ENCODE measurements around the gene NFIB. TPM values are rescaled to one million over a fixed set of nuclear protein-coding genes. Genes with fewer than 3 reads are reported as not detected.
A peak's percentile ranks its signal among the peaks of the same experiment; 100 is the strongest.

Gene NFIB
- total RNA-seq, 4 donors from 2014 or later = 61.0 to 68.3 (median 65.4) TPM

DNA sequence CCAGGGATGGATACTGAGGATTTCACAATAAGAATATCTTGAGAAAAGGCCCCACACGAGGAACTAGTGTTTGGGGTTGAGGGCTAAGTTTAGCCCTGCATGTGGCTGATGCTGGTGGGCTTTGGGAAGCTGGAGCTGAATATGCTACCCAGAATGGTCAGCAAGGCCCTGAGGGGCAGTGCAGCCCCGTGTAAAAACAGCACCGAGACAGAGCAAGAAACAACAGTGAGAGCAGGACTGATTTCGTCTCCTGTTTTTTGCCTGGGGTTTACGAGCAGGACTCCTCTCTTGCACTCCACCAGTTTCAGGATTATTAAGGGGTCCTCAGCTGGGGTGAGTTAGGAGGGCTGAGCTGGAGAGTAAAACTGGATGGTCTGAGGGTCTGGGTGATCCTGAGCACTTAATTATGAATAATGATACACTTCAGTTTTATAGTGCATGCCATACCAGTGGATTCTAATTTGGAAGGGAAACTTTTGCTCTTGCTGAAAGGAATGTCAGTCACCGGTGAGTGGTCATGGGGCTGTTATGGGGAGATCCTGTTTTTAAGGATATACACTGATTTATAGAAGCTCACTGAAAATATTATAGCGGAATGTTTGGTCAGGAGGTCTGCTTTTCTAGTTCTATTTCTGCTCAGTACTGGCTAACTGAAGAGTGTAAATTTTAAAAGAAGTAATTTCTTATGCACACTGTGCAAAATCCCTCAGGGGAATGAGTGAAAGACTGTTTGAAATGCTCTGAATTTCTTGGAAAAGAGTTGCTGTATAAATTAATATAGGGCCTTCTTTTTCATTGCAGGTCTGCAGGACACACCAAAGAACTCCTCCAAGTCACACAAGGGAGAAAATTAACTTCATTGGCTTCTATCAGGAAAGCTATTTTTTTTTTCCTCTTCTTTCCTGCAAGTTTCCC, 42.7 kb upstream of the NFIB start:
- no peak for ATAC-seq
- Histone ChIP-seq H3K36me3 (no peaks in the 10 kb centered on the region), H3K27me3 (no peaks in the 10 kb centered on the region), H3K4me1 (peaks cover 0 to 33% (median 0%) of the 10 kb centered on the region in 3 donors), H3K9me3 (no peaks in the 10 kb centered on the region), H3K27ac (peak overlapping the region in 1 of 4 donors; percentile 37), H3K4me3 (no peak overlapping the region)
- TF ChIP-seq POLR2AphosphoS5 (IDR thresholded peaks at IDR 0.05) = no peak
- TF ChIP-seq, protein P1, sequence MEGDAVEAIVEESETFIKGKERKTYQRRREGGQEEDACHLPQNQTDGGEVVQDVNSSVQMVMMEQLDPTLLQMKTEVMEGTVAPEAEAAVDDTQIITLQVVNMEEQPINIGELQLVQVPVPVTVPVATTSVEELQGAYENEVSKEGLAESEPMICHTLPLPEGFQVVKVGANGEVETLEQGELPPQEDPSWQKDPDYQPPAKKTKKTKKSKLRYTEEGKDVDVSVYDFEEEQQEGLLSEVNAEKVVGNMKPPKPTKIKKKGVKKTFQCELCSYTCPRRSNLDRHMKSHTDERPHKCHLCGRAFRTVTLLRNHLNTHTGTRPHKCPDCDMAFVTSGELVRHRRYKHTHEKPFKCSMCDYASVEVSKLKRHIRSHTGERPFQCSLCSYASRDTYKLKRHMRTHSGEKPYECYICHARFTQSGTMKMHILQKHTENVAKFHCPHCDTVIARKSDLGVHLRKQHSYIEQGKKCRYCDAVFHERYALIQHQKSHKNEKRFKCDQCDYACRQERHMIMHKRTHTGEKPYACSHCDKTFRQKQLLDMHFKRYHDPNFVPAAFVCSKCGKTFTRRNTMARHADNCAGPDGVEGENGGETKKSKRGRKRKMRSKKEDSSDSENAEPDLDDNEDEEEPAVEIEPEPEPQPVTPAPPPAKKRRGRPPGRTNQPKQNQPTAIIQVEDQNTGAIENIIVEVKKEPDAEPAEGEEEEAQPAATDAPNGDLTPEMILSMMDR (IDR thresholded peaks at IDR 0.05) = no peak
- no peak for TF ChIP-seq EP300 (IDR thresholded peaks at IDR 0.05)
- no peak for TF ChIP-seq POLR2A (IDR thresholded peaks at IDR 0.05)
- 64 to 70% methylated on average over 3 to 6 of the region's 7 CpGs for WGBS, 2 donors (ENCODE audit: low coverage in 1 of 2)

DNA sequence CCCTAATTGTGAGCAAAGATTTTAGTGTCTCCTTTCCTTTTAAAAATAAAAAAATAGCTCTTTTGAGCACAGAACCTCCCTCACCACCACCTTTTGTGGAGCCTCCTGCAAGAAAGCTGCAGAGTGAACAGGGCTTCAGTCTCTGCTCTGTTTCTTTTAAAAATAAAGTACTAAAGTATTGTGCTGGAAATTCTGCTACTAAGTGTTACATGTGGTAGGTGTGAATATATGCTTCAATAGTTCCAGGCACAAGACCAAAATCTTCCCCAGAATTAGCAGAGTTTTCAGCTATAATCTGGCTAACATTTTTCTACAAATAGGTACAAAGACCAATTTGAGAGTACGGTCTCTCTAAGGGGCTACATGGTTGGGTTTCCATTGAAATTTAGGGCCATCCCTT, 40.3 kb upstream of the NFIB start:
- Histone ChIP-seq H3K9me3 (no peaks in the 10 kb centered on the region), H3K4me1 (peaks cover 0 to 49% (median 0%) of the 10 kb centered on the region in 3 donors), H3K27me3 (peaks cover 12% of the 10 kb centered on the region), H3K27ac (no peak overlapping the region), H3K4me3 (no peak overlapping the region), H3K36me3 (no peaks in the 10 kb centered on the region)
- TF ChIP-seq, protein P1 (IDR thresholded peaks at IDR 0.05) = no peak
- TF ChIP-seq POLR2A (IDR thresholded peaks at IDR 0.05) = no peak
- TF ChIP-seq EP300 (IDR thresholded peaks at IDR 0.05) = no peak
- TF ChIP-seq POLR2AphosphoS5 (IDR thresholded peaks at IDR 0.05) = no peak
- WGBS, 2 donors (ENCODE audit: low coverage in 1 of 2) = 78 to 94% methylated on average over 1 of the region's 1 CpG
- no peak for ATAC-seq

DNA sequence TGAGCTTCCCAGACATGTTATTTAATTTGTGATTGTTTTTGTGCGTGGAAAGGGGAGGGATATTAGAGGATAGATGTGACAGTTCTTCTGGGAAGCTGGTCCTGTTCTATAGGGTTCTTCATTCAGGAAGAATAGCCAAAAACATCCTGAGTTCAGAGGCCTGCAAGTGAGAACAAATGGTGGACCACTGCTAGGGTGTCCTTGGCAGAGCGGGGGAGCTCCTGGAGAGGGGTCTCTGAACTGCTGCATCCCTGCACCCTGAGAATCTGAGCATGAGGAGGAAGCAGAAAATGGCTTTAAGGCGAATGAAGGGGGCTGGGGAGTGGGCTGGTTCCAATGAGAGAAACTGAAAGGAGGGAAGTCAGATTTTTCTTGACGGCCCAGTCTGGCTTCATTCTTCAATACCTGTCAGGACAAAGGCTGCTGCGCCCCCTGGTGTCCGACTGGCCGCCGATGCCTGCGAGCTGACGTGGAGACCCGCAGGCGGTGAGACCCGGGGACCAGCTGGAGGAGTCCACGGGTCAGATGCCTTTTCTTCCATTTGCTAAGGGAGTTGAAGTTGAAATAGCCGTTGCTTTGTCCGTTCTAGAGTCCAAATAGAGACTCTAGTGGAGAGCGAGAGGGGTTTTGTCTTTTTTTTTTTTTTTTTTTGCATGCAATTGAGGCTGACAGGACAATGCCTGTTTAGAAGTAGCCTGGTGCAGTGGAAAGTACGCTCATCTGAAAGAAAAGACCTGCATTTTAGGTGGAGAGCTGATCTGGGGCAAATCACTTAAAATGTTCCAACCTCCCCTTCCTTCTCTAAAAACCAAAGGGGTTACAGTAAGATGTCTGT, 39.5 kb upstream of the NFIB start:
- Histone ChIP-seq H3K27ac (peak overlapping the region in 3 of 4 donors; percentile 68 to 81 (median 78)), H3K9me3 (no peaks in the 10 kb centered on the region), H3K4me1 (peaks cover 0 to 57% (median 3%) of the 10 kb centered on the region in 3 donors), H3K4me3 (peak overlapping the region in 1 of 2 donors; percentile 20), H3K36me3 (no peaks in the 10 kb centered on the region), H3K27me3 (peaks cover 19% of the 10 kb centered on the region)
- TF ChIP-seq, protein P1 (IDR thresholded peaks at IDR 0.05) = peak; percentile 91 to 94 (median 92)
- TF ChIP-seq POLR2A (IDR thresholded peaks at IDR 0.05) = no peak
- no peak for TF ChIP-seq EP300 (IDR thresholded peaks at IDR 0.05)
- TF ChIP-seq POLR2AphosphoS5 (IDR thresholded peaks at IDR 0.05) = peak; percentile 21
- peak; percentile 81 for ATAC-seq
- 8 to 10% methylated on average over 11 to 12 of the region's 18 CpGs for WGBS, 2 donors (ENCODE audit: low coverage in 1 of 2)

DNA sequence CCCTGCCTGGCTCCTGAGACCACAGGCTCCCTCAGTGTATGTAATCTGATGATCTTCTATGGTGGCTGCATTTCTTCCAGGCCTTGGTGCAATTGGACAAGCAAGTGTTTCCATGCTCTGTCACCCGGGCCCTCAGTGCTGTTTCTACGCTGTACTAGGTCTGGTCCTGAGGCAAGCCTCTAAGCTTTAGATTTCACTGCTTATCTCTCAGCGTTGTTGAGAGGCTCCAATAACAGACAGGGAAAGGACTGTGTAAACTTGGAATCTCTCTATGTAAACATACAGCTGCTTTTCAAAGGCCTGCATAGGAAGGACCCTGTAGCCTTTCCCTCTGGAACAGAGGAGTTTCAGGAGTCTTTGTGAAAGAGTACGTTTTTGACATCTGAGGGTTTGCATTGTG, 38.6 kb upstream of the NFIB start:
- H3K9me3 ChIP-seq = no peaks in the 10 kb centered on the region
- 64 to 70% methylated on average over 2 to 4 of the region's 4 CpGs for WGBS, 2 donors (ENCODE audit: low coverage in 1 of 2)
- peak overlapping the region in 3 of 4 donors; percentile 68 to 81 (median 78) for H3K27ac ChIP-seq
- no peak for TF ChIP-seq POLR2A (IDR thresholded peaks at IDR 0.05)
- no peak for TF ChIP-seq POLR2AphosphoS5 (IDR thresholded peaks at IDR 0.05)
- TF ChIP-seq, protein P1 (IDR thresholded peaks at IDR 0.05) = no peak
- TF ChIP-seq EP300 (IDR thresholded peaks at IDR 0.05) = no peak
- H3K27me3 ChIP-seq = peaks cover 29% of the 10 kb centered on the region
- H3K4me3 ChIP-seq = peak overlapping the region in 1 of 2 donors; percentile 16
- no peaks in the 10 kb centered on the region for H3K36me3 ChIP-seq
- H3K4me1 ChIP-seq = peaks cover 0 to 66% (median 3%) of the 10 kb centered on the region in 3 donors
- no peak for ATAC-seq

Data from gastroesophageal sphincter (tissue), 4 donors.